Tibial artery (tissue), 4 donors: ENCODE data around the gene ATP8B4.

Experiments used
- DNase-seq, 2 donors: peaks; one replicate each; pipeline ENCODE4 v3.0.0-alpha.2; 2019
- H3K27ac ChIP-seq, 2 donors: fragments of 200-600 bp; sonication (generic) in 1 of 2; 1 replicate in 1 of 2; 2 replicates in 1 of 2; pipeline ENCODE4 v1.5.1; 2018 to 2019; ENCODE audit warnings: mild to moderate bottlenecking in 1 of 2
- H3K27me3 ChIP-seq, 2 donors: fragments of 200-600 bp; sonication (generic) in 1 of 2; one replicate each; pipeline versions ENCODE4 v1.5.1 to v1.6.0; 2016 to 2019
- H3K36me3 ChIP-seq, 3 donors: fragments of 200-600 bp; sonication (generic) in 2 of 3; one replicate each; pipeline ENCODE4 v1.5.1; 2016 to 2019; ENCODE audit warnings: mild to moderate bottlenecking in 2 of 3
- H3K4me1 ChIP-seq, 4 donors: fragments of 200-600 bp; sonication (generic) in 2 of 4; 1 replicate in 3 of 4; 2 replicates in 1 of 4; pipeline ENCODE4 v1.5.1; 2016 to 2019
- H3K4me3 ChIP-seq, 2 donors: fragments of 200-600 bp; sonication (generic) in 1 of 2; 1 replicate in 1 of 2; 2 replicates in 1 of 2; pipeline ENCODE4 v1.5.1; 2018 to 2019; ENCODE audit warnings: mild to moderate bottlenecking in 2 of 2
- H3K9me3 ChIP-seq, 3 donors: fragments of 200-600 bp; sonication (generic) in 1 of 3; one replicate each; pipeline ENCODE4 v1.5.1; 2016 to 2019
- intact Hi-C: fragments of 100-400 bp; cut with DNase I; formaldehyde crosslinking; loops from one replicate; pipeline ENCODE4 v1.15.0; 2023; ENCODE audit warnings: low total_unique reads
- TF ChIP-seq, protein P1 (sequence below), 2 experiments: fragments of 200-600 bp in 1 of 2; fragments of 450-650 bp in 1 of 2; IDR thresholded peaks; one replicate each; pipeline ENCODE4 v1.5.1; 2017 to 2019; ENCODE audit warnings: antibody characterized with exemption in 2 of 2, mild to moderate bottlenecking in 1 of 2, moderate library complexity in 1 of 2

The ATP8B4 gene

DNA sequence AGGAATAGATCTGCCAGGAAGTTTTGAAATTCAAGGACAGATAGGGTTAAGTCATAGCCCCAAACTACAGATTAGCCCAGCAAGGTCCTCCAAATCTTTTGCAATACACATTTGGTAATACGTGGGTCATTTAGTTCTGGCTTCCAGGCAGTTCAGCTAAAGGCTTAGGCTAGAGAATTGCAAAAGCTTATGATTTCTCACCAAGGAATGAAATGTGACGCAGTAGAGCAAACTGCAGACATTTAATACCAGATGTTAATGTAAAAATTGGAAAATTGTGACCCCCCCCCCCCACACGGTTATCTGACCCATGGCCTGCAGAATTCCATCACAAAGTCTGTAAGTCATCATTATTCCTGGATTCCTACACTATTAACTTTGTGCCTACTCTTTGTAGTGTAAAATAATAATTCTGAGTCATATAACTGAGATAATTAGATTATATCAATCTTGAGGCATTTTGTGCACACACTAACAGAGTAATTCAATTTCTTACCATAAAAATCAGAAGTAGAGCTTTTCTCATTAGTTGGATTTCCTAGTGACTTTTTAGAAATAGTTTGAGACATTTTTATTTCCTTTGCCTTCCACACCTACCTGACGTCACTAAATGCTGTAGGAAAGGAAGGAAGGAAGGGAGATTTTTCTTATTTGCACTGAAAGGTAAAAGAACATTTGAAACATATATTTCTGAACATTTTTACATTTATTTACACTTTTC is 263.0 kb downstream of the ATP8B4 start:
- peak in 1 of 2 donors; percentile 23 for DNase-seq
- Histone ChIP-seq H3K27ac (peak overlapping the region in 1 of 2 donors; percentile 10), H3K4me3 (no peak overlapping the region), H3K36me3 (no peaks in the 10 kb centered on the region), H3K27me3 (no peaks in the 10 kb centered on the region), H3K9me3 (no peaks in the 10 kb centered on the region), H3K4me1 (peaks cover 0 to 18% (median 0%) of the 10 kb centered on the region in 4 donors)
- intact Hi-C loops = no loop called here
- TF ChIP-seq, protein P1, sequence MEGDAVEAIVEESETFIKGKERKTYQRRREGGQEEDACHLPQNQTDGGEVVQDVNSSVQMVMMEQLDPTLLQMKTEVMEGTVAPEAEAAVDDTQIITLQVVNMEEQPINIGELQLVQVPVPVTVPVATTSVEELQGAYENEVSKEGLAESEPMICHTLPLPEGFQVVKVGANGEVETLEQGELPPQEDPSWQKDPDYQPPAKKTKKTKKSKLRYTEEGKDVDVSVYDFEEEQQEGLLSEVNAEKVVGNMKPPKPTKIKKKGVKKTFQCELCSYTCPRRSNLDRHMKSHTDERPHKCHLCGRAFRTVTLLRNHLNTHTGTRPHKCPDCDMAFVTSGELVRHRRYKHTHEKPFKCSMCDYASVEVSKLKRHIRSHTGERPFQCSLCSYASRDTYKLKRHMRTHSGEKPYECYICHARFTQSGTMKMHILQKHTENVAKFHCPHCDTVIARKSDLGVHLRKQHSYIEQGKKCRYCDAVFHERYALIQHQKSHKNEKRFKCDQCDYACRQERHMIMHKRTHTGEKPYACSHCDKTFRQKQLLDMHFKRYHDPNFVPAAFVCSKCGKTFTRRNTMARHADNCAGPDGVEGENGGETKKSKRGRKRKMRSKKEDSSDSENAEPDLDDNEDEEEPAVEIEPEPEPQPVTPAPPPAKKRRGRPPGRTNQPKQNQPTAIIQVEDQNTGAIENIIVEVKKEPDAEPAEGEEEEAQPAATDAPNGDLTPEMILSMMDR (IDR thresholded peaks at IDR 0.05) = no peak

DNA sequence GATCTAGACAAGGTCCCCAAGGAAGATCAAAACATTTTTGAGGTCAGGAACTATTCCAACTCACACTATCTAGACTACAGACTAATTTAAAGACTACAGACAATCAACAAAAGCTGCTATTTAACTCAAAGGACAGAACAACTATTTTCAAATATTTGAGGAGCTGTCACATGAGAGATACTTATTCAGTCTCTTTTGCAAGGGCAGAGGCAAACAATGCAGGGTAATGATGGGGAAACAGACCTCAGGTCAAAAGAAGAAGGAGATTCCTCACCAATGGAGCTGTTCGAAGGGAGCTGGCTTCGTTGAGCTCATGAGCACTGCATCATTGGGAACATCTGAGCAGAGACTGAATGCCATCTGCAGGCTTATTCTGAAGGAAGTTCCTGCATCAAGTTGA is 266.3 kb downstream of the ATP8B4 start:
- Histone ChIP-seq H3K27me3 (no peaks in the 10 kb centered on the region), H3K4me1 (peaks cover 0 to 36% (median 12%) of the 10 kb centered on the region in 4 donors), H3K9me3 (no peaks in the 10 kb centered on the region), H3K36me3 (no peaks in the 10 kb centered on the region), H3K27ac (no peak overlapping the region), H3K4me3 (no peak overlapping the region)
- no peak for DNase-seq
- TF ChIP-seq, protein P1 (IDR thresholded peaks at IDR 0.05) = no peak
- intact Hi-C loops = no loop called here

DNA sequence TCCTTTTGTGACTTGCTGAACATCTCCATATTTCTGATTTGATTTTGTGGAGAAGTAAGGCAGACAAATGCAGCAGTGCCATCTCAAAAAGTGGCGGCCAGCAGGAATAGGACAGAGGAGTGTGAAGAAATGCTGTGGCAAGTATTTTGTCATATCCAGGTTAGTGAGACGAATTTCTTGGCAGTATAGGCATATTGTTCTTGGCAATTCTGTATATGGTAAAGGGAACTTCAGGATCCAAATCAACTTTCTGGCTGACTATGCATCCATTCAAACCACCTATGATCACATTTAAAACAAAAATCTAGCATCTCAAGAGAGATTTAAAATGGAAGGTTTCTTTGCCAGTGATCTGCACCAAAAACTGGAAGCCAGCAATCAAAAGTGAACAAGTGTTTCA is 270.2 kb downstream of the ATP8B4 start:
- TF ChIP-seq, protein P1 (IDR thresholded peaks at IDR 0.05) = no peak
- peaks cover 0 to 31% (median 20%) of the 10 kb centered on the region in 4 donors for H3K4me1 ChIP-seq
- no peaks in the 10 kb centered on the region for H3K36me3 ChIP-seq
- no peaks in the 10 kb centered on the region for H3K9me3 ChIP-seq
- H3K4me3 ChIP-seq = no peak overlapping the region
- H3K27me3 ChIP-seq = no peaks in the 10 kb centered on the region
- no peak for DNase-seq
- intact Hi-C loops = loop anchor here (5.0 to 10.0 kb wide), 2 partner anchors 136 to 227 kb away; partner anchors contain the start of genes DTWD1 and FAM227B
- peak overlapping the region; percentile 62 to 75 for H3K27ac ChIP-seq

DNA sequence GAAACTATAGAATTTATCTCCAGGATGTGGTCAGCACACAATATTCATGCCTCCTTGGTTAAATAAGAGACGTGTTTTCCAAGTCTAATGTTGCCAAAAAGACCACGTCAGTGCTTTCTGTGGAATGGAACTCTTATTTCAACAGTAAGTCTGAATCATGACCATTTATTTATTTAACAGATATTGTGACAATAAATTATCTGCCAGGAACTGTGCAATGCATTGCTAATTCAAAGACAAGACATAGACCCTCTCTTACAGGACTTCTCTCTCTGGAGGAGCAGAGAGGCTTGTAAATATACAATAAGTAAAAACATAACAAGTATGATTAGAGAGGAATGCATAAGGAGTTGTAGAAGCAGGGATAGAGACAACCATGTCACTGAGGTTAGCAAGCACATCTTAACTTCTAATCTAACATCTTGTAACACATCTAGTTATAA is 270.7 kb downstream of the ATP8B4 start:
- H3K27me3 ChIP-seq = no peaks in the 10 kb centered on the region
- H3K36me3 ChIP-seq = no peaks in the 10 kb centered on the region
- peaks cover 0 to 31% (median 20%) of the 10 kb centered on the region in 4 donors for H3K4me1 ChIP-seq
- no peak for DNase-seq
- TF ChIP-seq, protein P1 (IDR thresholded peaks at IDR 0.05) = no peak
- intact Hi-C loops = loop anchor here (5.0 to 10.0 kb wide), 2 partner anchors 136 to 226 kb away; partner anchors contain the start of genes DTWD1 and FAM227B
- H3K4me3 ChIP-seq = no peak overlapping the region
- H3K27ac ChIP-seq = peak overlapping the region; percentile 62 to 75
- H3K9me3 ChIP-seq = no peaks in the 10 kb centered on the region

DNA sequence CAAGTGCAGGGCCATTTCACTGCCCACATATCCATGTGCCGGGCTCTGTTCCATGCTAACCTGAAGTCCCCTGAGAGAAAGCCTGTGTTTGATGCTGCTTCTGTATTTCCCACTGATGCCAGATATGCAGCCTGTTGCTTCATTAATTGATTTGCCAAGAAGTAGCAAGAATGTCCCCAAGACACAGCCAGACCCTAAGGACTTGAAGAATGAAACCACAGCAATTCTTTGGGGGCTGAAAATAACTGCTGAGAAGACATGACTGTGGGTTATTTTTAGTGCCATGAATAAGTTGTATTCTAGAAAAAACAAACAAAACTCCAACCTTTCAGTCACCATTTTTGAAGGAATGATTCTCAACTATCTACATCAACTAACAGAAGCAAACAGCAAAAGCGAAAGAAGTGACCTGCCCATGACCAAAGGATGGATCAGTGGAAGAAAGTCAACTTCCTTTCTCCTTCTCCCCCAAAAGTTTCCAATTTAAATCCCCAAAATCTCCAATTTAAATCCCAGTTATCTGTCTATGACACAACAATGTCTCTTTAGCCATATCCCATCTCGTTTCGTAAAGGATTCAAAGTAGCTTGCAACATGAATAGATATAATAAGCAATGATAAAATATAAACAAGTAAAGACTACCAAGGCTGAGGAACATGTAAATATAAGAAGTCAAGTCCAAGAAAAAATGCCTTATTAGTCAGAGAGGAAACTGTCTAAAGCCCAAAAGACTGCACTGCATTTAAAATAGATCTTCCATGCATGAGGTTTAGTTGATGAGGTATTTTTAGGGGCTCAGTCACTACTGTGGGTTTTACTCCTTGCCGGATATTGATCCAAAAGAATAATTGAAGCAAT is 271.4 kb downstream of the ATP8B4 start:
- no peaks in the 10 kb centered on the region for H3K36me3 ChIP-seq
- intact Hi-C loops = loop anchor here (5.0 to 10.0 kb wide), 2 partner anchors 137 to 225 kb away; partner anchors contain the start of genes DTWD1 and FAM227B

More for the DNA sequence above, 271.4 kb downstream of the ATP8B4 start:
- peak overlapping the region; percentile 62 to 75 for H3K27ac ChIP-seq
- no peaks in the 10 kb centered on the region for H3K9me3 ChIP-seq
- peaks cover 0 to 31% (median 20%) of the 10 kb centered on the region in 4 donors for H3K4me1 ChIP-seq
- no peaks in the 10 kb centered on the region for H3K27me3 ChIP-seq
- no peak overlapping the region for H3K4me3 ChIP-seq
- no peak for DNase-seq
- TF ChIP-seq, protein P1 (IDR thresholded peaks at IDR 0.05) = no peak
